ENCODE data around the gene GRB10.

The GRB10 gene

GRCh38 chr7:50733552-50733951, 49.1 kb downstream of the GRB10 start:
- no peak for TF ChIP-seq CTCF (IDR thresholded peaks at IDR 0.05; ENCODE audit: extremely low read depth, insufficient read depth, missing control alignments)
- in situ Hi-C loops (cut with MboI; ENCODE audit: low pct_unique_long_range_greater_than_20kb, low sequenced_read_pairs, unreplicated experiment), result no loop called here
- DNase-seq (ENCODE audit: low spot score), result no peak

GRCh38 chr7:50731703-50732582, 50.8 kb downstream of the GRB10 start:
- no peak for TF ChIP-seq CTCF (IDR thresholded peaks at IDR 0.05; ENCODE audit: extremely low read depth, insufficient read depth, missing control alignments)
- DNase-seq (ENCODE audit: low spot score), result no peak
- in situ Hi-C loops (cut with MboI; ENCODE audit: low pct_unique_long_range_greater_than_20kb, low sequenced_read_pairs, unreplicated experiment), result no loop called here

GRCh38 chr7:50730446-50731400, 52.0 kb downstream of the GRB10 start:
- TF ChIP-seq CTCF (IDR thresholded peaks at IDR 0.05; ENCODE audit: extremely low read depth, insufficient read depth, missing control alignments), result no peak
- DNase-seq (ENCODE audit: low spot score), result no peak
- in situ Hi-C loops (cut with MboI; ENCODE audit: low pct_unique_long_range_greater_than_20kb, low sequenced_read_pairs, unreplicated experiment), result no loop called here

- no peak for DNase-seq (ENCODE audit: low spot score)
- TF ChIP-seq CTCF (IDR thresholded peaks at IDR 0.05; ENCODE audit: extremely low read depth, insufficient read depth, missing control alignments), result no peak
- in situ Hi-C loops (cut with MboI; ENCODE audit: low pct_unique_long_range_greater_than_20kb, low sequenced_read_pairs, unreplicated experiment), result no loop called here
These were observed 52.7 kb downstream of the GRB10 start for GRCh38 chr7:50729962-50730361.

- no peak for DNase-seq (ENCODE audit: low spot score)
- TF ChIP-seq CTCF (IDR thresholded peaks at IDR 0.05; ENCODE audit: extremely low read depth, insufficient read depth, missing control alignments), result no peak
- in situ Hi-C loops (cut with MboI; ENCODE audit: low pct_unique_long_range_greater_than_20kb, low sequenced_read_pairs, unreplicated experiment), result no loop called here
These were observed 54.5 kb downstream of the GRB10 start for GRCh38 chr7:50728184-50728583.

GRCh38 chr7:50727711-50728110, 55.0 kb downstream of the GRB10 start:
- DNase-seq (ENCODE audit: low spot score), result no peak
- in situ Hi-C loops (cut with MboI; ENCODE audit: low pct_unique_long_range_greater_than_20kb, low sequenced_read_pairs, unreplicated experiment), result no loop called here
- TF ChIP-seq CTCF (IDR thresholded peaks at IDR 0.05; ENCODE audit: extremely low read depth, insufficient read depth, missing control alignments), result no peak
